Thyroid gland (tissue), 4 donors: Measurements from ENCODE around the gene GPR55. TPM values are rescaled to one million over a fixed set of nuclear protein-coding genes. Genes with fewer than 3 reads are reported as not detected.

Source experiments
- DNase-seq, 2 donors: peaks; one replicate each; pipeline ENCODE4 v3.0.0-alpha.2; 2019
- H3K27ac ChIP-seq, 3 donors: fragments of 200-600 bp; sonication (generic); 1 replicate in 2 of 3; 2 replicates in 1 of 3; pipeline ENCODE4 v1.5.1; 2016 to 2019; ENCODE audit warnings: mild to moderate bottlenecking in 1 of 3, moderate library complexity in 1 of 3
- H3K27me3 ChIP-seq: fragments of 200-600 bp; sonication (generic); one replicate; pipeline ENCODE4 v1.5.1; 2019
- H3K36me3 ChIP-seq, 2 donors: fragments of 200-600 bp; sonication (generic); one replicate each; pipeline ENCODE4 v1.5.1; 2016 to 2019
- H3K4me1 ChIP-seq, 2 donors: fragments of 200-600 bp; sonication (generic); one replicate each; pipeline ENCODE4 v1.5.1; 2017 to 2019
- H3K4me3 ChIP-seq, 3 donors: fragments of 200-600 bp; sonication (generic); replicated peaks in 1 of 3; 1 replicate in 2 of 3; 2 replicates in 1 of 3; pipeline ENCODE4 v1.5.1; 2016; ENCODE audit warnings: mild to moderate bottlenecking in 1 of 3
- H3K9me3 ChIP-seq: fragments of 200-600 bp; sonication (generic); one replicate; pipeline ENCODE4 v1.5.1; 2017
- POLR2A ChIP-seq, 2 donors: fragments of 450-650 bp; IDR thresholded peaks; one replicate each; pipeline ENCODE4 v1.6.1; 2017; ENCODE audit warnings: antibody characterized with exemption in 2 of 2, mild to moderate bottlenecking in 2 of 2, moderate library complexity in 1 of 2
- WGBS, 2 donors: methylation state at CpG; one replicate each; pipeline ENCODE4 v1.1.5; 2017; 5-methylcytosine and 5-hydroxymethylcytosine counted together
- intact Hi-C: fragments of 100-400 bp; cut with DNase I; formaldehyde crosslinking; loops from one replicate; pipeline ENCODE4 v1.15.1; 2023
- total RNA-seq, 4 donors: library from RNA; depleted of rRNA; stranded (reverse); fragments of >200 nt; gene quantifications; one replicate each; pipeline ENCODE4 v1.2.3, GENCODE V29; 2016
- TF ChIP-seq, protein P1 (sequence below), 6 experiments: fragments of 200-600 bp in 3 of 6; fragments of 450-650 bp in 3 of 6; sonication (generic) in 3 of 6; IDR thresholded peaks; one replicate each; pipeline ENCODE4 v1.5.1; 2016 to 2019; ENCODE audit warnings: antibody characterized with exemption in 6 of 6, mild to moderate bottlenecking in 2 of 6, inconsistent platforms in 1 of 6, moderate library complexity in 1 of 6

GPR55 gene
- total RNA-seq, 4 donors from 2014 or later: 0.11 TPM; not detected in 3

GRCh38 chr2:230877116-230877758 is 47.8 kb downstream of the GPR55 start:
- Histone ChIP-seq H3K9me3 (no peaks in the 10 kb centered on the region), H3K4me1 (no peaks in the 10 kb centered on the region), H3K4me3 (no peak overlapping the region), H3K27me3 (no peaks in the 10 kb centered on the region), H3K36me3 (no peaks in the 10 kb centered on the region), H3K27ac (no peak overlapping the region)
- WGBS, 2 donors: 86 to 96% methylated on average over 20 to 27 of the region's 27 CpGs
- DNase-seq: no peak
- intact Hi-C loops: no loop called here
- TF ChIP-seq POLR2A (IDR thresholded peaks at IDR 0.05): no peak
- TF ChIP-seq, protein P1, sequence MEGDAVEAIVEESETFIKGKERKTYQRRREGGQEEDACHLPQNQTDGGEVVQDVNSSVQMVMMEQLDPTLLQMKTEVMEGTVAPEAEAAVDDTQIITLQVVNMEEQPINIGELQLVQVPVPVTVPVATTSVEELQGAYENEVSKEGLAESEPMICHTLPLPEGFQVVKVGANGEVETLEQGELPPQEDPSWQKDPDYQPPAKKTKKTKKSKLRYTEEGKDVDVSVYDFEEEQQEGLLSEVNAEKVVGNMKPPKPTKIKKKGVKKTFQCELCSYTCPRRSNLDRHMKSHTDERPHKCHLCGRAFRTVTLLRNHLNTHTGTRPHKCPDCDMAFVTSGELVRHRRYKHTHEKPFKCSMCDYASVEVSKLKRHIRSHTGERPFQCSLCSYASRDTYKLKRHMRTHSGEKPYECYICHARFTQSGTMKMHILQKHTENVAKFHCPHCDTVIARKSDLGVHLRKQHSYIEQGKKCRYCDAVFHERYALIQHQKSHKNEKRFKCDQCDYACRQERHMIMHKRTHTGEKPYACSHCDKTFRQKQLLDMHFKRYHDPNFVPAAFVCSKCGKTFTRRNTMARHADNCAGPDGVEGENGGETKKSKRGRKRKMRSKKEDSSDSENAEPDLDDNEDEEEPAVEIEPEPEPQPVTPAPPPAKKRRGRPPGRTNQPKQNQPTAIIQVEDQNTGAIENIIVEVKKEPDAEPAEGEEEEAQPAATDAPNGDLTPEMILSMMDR (IDR thresholded peaks at IDR 0.05): no peak

DNA sequence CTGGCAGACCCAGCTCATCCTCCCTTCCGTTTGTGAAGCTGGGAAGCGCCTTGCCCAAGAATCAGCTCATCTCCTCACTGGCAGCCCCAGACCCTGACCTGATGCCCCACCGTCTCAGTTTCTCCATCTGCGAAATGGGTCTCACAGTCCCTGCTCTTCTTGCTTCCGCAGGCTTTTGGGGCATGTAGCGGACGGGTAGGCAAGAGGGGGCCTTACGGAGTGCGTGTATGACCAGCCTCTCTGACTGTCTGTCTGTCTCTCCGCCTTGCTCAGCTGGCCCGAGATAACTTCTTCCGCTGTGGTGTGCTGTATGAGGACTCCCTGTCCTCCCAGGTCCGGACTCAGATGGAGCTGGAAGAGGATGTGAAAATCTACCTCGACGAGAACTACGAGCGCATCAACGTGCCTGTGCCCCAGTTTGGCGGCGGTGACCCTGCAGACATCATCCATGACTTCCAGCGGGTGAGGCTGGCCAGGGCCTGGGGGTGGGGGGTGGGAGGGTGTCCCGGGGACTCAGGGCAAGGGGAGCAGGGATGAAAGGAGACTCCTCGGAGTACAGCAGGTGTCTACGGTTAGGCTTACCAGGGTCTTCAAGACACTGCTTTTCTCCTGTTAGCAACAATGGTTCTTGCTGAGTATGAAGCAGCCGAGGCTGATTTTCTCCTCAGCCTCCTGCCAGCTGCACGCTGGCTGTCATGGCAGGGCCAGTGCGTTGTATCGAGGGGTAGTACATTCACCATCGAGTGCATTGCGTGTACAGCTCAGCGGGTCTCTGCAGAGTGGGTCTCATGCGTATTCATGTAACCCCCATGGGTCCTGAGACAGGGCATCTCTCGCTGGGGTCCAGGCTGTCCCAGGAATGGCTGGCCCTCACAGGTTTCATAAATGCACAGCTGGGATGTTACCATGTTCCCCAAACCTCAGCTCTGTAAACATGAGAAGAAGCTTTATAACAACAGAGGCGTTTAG is 49.4 kb downstream of the GPR55 start:
- Histone ChIP-seq H3K27me3 (no peaks in the 10 kb centered on the region), H3K4me3 (no peak overlapping the region), H3K36me3 (no peaks in the 10 kb centered on the region), H3K27ac (no peak overlapping the region), H3K4me1 (no peaks in the 10 kb centered on the region), H3K9me3 (no peaks in the 10 kb centered on the region)
- DNase-seq: no peak
- intact Hi-C loops: no loop called here
- no peak for TF ChIP-seq POLR2A (IDR thresholded peaks at IDR 0.05)
- TF ChIP-seq, protein P1 (IDR thresholded peaks at IDR 0.05): no peak
- 96 to 98% methylated on average over 34 of the region's 34 CpGs for WGBS, 2 donors

DNA sequence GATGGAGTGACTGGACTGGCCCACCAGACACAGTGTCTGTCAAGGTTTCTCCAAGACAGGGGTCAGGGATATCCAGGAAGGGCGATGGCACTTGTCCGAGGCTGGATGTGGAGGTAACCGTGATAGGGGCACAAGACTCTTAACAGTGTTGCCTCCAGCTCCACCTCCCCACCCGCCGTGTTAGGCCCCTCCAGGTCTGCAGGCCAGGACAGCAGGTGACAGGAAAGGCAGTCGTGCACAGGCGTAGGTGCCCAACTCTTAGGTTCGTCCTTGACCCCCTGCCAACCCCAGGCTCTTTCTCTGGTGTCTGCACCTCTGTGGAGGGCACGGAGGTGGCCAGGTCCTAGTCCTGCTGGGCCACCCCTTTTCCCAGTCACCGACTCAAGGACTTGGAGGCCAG is 50.2 kb downstream of the GPR55 start:
- Histone ChIP-seq H3K27ac (no peak overlapping the region), H3K9me3 (no peaks in the 10 kb centered on the region), H3K4me3 (no peak overlapping the region), H3K27me3 (no peaks in the 10 kb centered on the region), H3K4me1 (no peaks in the 10 kb centered on the region), H3K36me3 (no peaks in the 10 kb centered on the region)
- DNase-seq: no peak
- TF ChIP-seq, protein P1 (IDR thresholded peaks at IDR 0.05): no peak
- no peak for TF ChIP-seq POLR2A (IDR thresholded peaks at IDR 0.05)
- intact Hi-C loops: no loop called here
- 94 to 98% methylated on average over 8 to 10 of the region's 10 CpGs for WGBS, 2 donors

DNA sequence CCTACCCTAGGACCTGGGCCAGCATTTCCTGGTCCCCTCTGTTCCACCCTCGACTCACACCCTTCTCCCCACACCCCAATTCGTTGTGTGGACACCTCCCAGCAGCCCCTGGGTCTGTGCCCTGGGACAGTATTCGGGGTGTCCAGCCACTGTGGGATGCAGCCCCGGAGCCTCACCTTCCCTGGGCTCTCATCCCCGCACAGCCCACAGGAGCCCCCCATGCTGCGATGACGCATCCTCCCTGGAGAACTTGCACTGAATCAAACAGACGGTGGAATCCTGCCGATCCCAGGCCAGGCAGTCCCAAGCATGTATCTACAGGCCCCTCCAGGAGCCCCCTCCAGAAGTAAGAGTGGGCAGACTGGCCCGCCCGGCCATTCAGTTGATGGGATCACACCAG is 50.6 kb downstream of the GPR55 start:
- H3K27me3 ChIP-seq: no peaks in the 10 kb centered on the region
- H3K4me1 ChIP-seq: no peaks in the 10 kb centered on the region
- intact Hi-C loops: no loop called here
- TF ChIP-seq, protein P1 (IDR thresholded peaks at IDR 0.05): no peak
- TF ChIP-seq POLR2A (IDR thresholded peaks at IDR 0.05): no peak
- H3K27ac ChIP-seq: no peak overlapping the region
- WGBS, 2 donors: 88 to 90% methylated on average over 9 of the region's 11 CpGs
- no peaks in the 10 kb centered on the region for H3K36me3 ChIP-seq
- no peak for DNase-seq
- no peaks in the 10 kb centered on the region for H3K9me3 ChIP-seq
- H3K4me3 ChIP-seq: no peak overlapping the region
